Esophagus (tissue), 2 donors: Measurements from ENCODE around the gene RAD18. TPM values are rescaled to one million over a fixed set of nuclear protein-coding genes. Genes with fewer than 3 reads are reported as not detected.

Source experiments
- H3K27ac ChIP-seq, 2 donors: one replicate each; pipeline ENCODE4 v1.5.1; 2013; ENCODE audit warnings: low read depth in 2 of 2, mild to moderate bottlenecking in 2 of 2, inconsistent platforms in 1 of 2, low read length in 1 of 2, moderate library complexity in 1 of 2
- H3K27me3 ChIP-seq, 2 donors: one replicate each; pipeline ENCODE4 v1.6.1; 2013; ENCODE audit warnings: low read length in 2 of 2, control low read depth in 1 of 2, mild to moderate bottlenecking in 1 of 2; ENCODE audit not compliant: insufficient read depth in 2 of 2, control insufficient read depth in 1 of 2
- H3K36me3 ChIP-seq, 2 donors: one replicate each; pipeline ENCODE4 v1.6.1; 2013; ENCODE audit warnings: low read length in 1 of 2; ENCODE audit not compliant: control insufficient read depth in 2 of 2, insufficient read depth in 2 of 2
- H3K4me1 ChIP-seq, 2 donors: one replicate each; pipeline ENCODE4 v1.6.1; 2013; ENCODE audit warnings: low read length in 1 of 2; ENCODE audit not compliant: control insufficient read depth in 2 of 2, insufficient read depth in 2 of 2
- H3K4me3 ChIP-seq, 2 donors: one replicate each; pipeline ENCODE4 v1.5.1; 2013; ENCODE audit warnings: low read length in 2 of 2, mild to moderate bottlenecking in 2 of 2, low read depth in 1 of 2, moderate library complexity in 1 of 2
- H3K9me3 ChIP-seq, 2 donors: one replicate each; pipeline ENCODE4 v1.6.1; 2013; ENCODE audit warnings: mild to moderate bottlenecking in 2 of 2, low read depth in 1 of 2, low read length in 1 of 2, moderate library complexity in 1 of 2; ENCODE audit not compliant: control insufficient read depth in 2 of 2, insufficient read depth in 1 of 2
- WGBS, 2 donors: extraction: QIAGEN DNeasy Blood & Tissue Kit; methylation state at CpG; one replicate each; pipeline ENCODE4 v1.1.7; 2013; 5-methylcytosine and 5-hydroxymethylcytosine counted together
- polyA plus RNA-seq, 2 donors: library from polyadenylated mRNA; stranded (reverse); fragments of 200-250 nt; gene quantifications; one replicate each; pipeline ENCODE4 v1.2.3, GENCODE V29; 2013
- donor health status: healthy with polysubstance abuse.
- donor health status: Bipolar disorder and iron deficiency.

Gene RAD18
- polyA plus RNA-seq, 2 donors: 2.4 to 2.5 TPM

GRCh38 chr3:8981296-8981695 is 18.0 kb upstream of the RAD18 start:
- Histone ChIP-seq H3K36me3 (peaks cover 0 to 3% of the 10 kb centered on the region in 2 donors), H3K27ac (no peak overlapping the region), H3K27me3 (peaks cover 0 to 3% of the 10 kb centered on the region in 2 donors), H3K4me3 (no peak overlapping the region), H3K9me3 (no peaks in the 10 kb centered on the region), H3K4me1 (no peaks in the 10 kb centered on the region)
- WGBS, 2 donors: 79 to 89% methylated on average over 9 of the region's 9 CpGs

GRCh38 chr3:8980756-8981257 is 17.5 kb upstream of the RAD18 start:
- Histone ChIP-seq H3K27ac (no peak overlapping the region), H3K36me3 (peaks cover 0 to 3% of the 10 kb centered on the region in 2 donors), H3K27me3 (peaks cover 0 to 3% of the 10 kb centered on the region in 2 donors), H3K4me3 (no peak overlapping the region), H3K9me3 (no peaks in the 10 kb centered on the region), H3K4me1 (no peaks in the 10 kb centered on the region)
- 58 to 61% methylated on average over 6 of the region's 6 CpGs for WGBS, 2 donors

- Histone ChIP-seq H3K4me1 (no peaks in the 10 kb centered on the region), H3K4me3 (no peak overlapping the region), H3K27ac (no peak overlapping the region), H3K9me3 (no peaks in the 10 kb centered on the region), H3K36me3 (no peaks in the 10 kb centered on the region), H3K27me3 (peaks cover 0 to 3% of the 10 kb centered on the region in 2 donors)
- WGBS, 2 donors: 93 to 94% methylated on average over 1 of the region's 1 CpG
These were observed 16.0 kb upstream of the RAD18 start for GRCh38 chr3:8979262-8979661.

- no peak overlapping the region for H3K27ac ChIP-seq
- no peak overlapping the region for H3K4me3 ChIP-seq
- H3K27me3 ChIP-seq: peaks cover 0 to 3% of the 10 kb centered on the region in 2 donors
- no peaks in the 10 kb centered on the region for H3K36me3 ChIP-seq
- no peaks in the 10 kb centered on the region for H3K9me3 ChIP-seq
- H3K4me1 ChIP-seq: no peaks in the 10 kb centered on the region
- 60 to 76% methylated on average over 3 of the region's 3 CpGs for WGBS, 2 donors
These were observed 15.3 kb upstream of the RAD18 start for GRCh38 chr3:8978551-8978950.

GRCh38 chr3:8976540-8977182 is 13.4 kb upstream of the RAD18 start:
- H3K36me3 ChIP-seq: no peaks in the 10 kb centered on the region
- no peak overlapping the region for H3K27ac ChIP-seq
- H3K9me3 ChIP-seq: no peaks in the 10 kb centered on the region
- WGBS, 2 donors: 82 to 83% methylated on average over 6 of the region's 6 CpGs
- peaks cover 0 to 3% of the 10 kb centered on the region in 2 donors for H3K27me3 ChIP-seq
- no peak overlapping the region for H3K4me3 ChIP-seq
- H3K4me1 ChIP-seq: no peaks in the 10 kb centered on the region

GRCh38 chr3:8975081-8976020 is 12.1 kb upstream of the RAD18 start:
- Histone ChIP-seq H3K9me3 (no peaks in the 10 kb centered on the region), H3K36me3 (no peaks in the 10 kb centered on the region), H3K27me3 (peaks cover 0 to 3% of the 10 kb centered on the region in 2 donors), H3K27ac (no peak overlapping the region), H3K4me3 (no peak overlapping the region), H3K4me1 (no peaks in the 10 kb centered on the region)
- WGBS, 2 donors: 76 to 80% methylated on average over 11 of the region's 11 CpGs

GRCh38 chr3:8974458-8974857 is 11.2 kb upstream of the RAD18 start:
- WGBS, 2 donors: 89 to 90% methylated on average over 2 of the region's 2 CpGs
- H3K4me1 ChIP-seq: no peaks in the 10 kb centered on the region
- no peaks in the 10 kb centered on the region for H3K9me3 ChIP-seq
- H3K36me3 ChIP-seq: no peaks in the 10 kb centered on the region
- H3K27ac ChIP-seq: no peak overlapping the region
- H3K27me3 ChIP-seq: peaks cover 0 to 3% of the 10 kb centered on the region in 2 donors
- no peak overlapping the region for H3K4me3 ChIP-seq

- Histone ChIP-seq H3K4me1 (no peaks in the 10 kb centered on the region), H3K4me3 (no peak overlapping the region), H3K9me3 (no peaks in the 10 kb centered on the region), H3K27me3 (peaks cover 0 to 3% of the 10 kb centered on the region in 2 donors), H3K27ac (no peak overlapping the region), H3K36me3 (no peaks in the 10 kb centered on the region)
- WGBS, 2 donors: 94 to 95% methylated on average over 2 of the region's 2 CpGs
These were observed 9.4 kb upstream of the RAD18 start for GRCh38 chr3:8972639-8973038.

GRCh38 chr3:8970971-8971589 is 7.8 kb upstream of the RAD18 start:
- WGBS, 2 donors: 1 to 2% methylated on average over 7 of the region's 7 CpGs
- H3K27ac ChIP-seq: no peak overlapping the region
- H3K4me3 ChIP-seq: no peak overlapping the region
- no peaks in the 10 kb centered on the region for H3K36me3 ChIP-seq
- H3K9me3 ChIP-seq: no peaks in the 10 kb centered on the region
- H3K27me3 ChIP-seq: no peaks in the 10 kb centered on the region
- no peaks in the 10 kb centered on the region for H3K4me1 ChIP-seq
